GM12872 (cell line): Measurements from ENCODE around the gene GAB1.
A peak's percentile ranks its signal among the peaks of the same experiment; 100 is the strongest.

Experiments
- TF ChIP-seq, protein P1 (sequence below): IDR thresholded peaks from 3 replicates; pipeline ENCODE4 v1.5.1; 2011; ENCODE audit warnings: low read depth, mild to moderate bottlenecking, low read length, moderate library complexity; ENCODE audit not compliant: insufficient read depth

Gene GAB1

DNA sequence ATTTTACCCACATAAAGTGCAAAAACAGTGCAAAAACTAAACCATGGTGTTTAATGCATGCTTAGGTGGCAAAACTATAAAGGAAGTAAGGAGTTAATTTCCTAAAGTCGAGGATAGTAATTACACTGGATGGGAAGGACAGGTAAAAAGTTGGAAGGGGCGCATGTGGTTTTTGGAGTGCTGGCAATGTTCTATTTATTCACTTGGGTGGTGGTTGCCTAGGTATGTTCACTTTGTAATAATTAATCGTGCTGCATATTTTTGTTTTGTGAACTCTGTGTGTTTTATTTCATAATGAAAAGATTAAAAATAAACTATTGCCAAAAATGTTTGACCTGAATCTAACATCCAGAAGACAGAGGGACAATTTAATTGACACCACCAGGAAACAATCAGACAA is 144.7 kb downstream of the GAB1 start:
- TF ChIP-seq, protein P1, sequence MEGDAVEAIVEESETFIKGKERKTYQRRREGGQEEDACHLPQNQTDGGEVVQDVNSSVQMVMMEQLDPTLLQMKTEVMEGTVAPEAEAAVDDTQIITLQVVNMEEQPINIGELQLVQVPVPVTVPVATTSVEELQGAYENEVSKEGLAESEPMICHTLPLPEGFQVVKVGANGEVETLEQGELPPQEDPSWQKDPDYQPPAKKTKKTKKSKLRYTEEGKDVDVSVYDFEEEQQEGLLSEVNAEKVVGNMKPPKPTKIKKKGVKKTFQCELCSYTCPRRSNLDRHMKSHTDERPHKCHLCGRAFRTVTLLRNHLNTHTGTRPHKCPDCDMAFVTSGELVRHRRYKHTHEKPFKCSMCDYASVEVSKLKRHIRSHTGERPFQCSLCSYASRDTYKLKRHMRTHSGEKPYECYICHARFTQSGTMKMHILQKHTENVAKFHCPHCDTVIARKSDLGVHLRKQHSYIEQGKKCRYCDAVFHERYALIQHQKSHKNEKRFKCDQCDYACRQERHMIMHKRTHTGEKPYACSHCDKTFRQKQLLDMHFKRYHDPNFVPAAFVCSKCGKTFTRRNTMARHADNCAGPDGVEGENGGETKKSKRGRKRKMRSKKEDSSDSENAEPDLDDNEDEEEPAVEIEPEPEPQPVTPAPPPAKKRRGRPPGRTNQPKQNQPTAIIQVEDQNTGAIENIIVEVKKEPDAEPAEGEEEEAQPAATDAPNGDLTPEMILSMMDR: no peak

DNA sequence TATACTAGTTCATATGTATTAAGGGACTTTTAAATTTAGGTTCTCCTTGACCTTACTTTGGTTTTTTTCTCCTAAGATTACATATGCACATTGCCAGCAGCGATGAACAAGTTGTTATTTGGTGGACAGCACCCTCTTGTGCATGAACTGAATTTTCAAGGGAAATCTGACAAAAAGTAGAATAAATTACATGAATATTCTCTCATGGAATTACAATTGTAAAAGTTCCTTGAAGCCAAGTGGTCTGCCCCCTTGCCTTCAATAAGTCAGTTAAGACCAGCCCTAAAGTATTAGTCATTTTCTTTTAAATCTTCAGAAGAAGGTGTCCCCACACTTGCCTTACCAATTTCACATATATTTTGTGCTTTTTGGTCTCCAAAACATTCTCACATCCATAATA is 146.2 kb downstream of the GAB1 start:
- TF ChIP-seq, protein P1: peak; percentile 37; the same call in 2 of the 3 replicates

DNA sequence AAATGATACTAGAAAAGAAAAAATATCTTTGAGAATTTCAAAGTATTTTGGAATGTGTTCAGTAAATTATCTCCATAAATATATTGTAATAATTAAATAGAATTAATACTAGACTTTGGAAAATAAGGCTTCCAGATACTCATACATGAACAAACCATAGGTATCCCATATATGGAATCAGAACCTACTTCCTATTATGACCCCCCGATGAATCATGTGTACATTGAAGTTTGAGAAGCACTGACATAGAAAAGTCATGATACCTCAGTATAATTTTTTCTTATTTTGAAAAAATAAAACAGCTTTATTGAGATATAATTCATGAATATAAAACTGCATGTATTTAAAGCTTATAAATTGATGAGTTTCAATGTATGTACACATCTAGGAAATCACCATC is 149.6 kb downstream of the GAB1 start:
- TF ChIP-seq, protein P1: no peak

DNA sequence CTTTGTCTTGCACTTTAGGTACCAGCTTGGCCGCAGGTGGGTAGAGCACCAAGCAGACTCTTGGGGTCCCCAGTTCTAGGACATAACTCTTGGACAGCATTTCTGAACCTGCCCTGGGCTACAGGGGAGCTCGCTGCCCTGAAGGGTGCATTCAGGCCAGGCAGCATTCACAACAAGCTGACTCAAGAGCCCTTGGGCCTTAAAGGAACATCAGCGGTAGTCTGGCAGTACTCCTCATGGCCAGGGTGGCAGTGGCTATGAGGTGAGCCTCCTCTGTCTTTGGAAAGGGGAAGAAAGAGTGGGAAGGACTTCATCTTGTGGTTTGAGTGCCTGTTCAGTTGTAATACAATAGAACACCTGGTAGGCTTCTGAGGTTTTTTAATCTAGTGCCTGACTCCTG is 152.0 kb downstream of the GAB1 start:
- TF ChIP-seq, protein P1: no peak

DNA sequence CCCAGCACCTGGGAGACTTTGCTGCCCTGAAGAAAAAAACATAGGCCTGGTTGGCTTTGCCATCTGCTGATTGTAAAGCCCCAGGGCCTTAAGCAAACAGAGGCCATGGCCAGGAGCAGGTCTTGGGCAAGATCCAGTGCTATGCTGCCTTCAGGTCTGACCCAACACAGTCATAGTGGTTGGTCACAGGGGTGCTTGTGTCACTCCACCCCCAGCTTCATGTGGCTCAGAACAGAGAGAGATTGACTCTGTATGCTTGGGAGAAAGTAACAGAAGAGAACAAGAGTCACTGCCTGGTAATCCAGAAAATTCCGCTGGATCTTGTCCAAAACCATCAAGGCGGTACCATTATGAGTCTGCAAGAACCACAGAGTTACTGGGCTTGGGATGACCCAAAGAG is 152.4 kb downstream of the GAB1 start:
- TF ChIP-seq, protein P1: no peak

DNA sequence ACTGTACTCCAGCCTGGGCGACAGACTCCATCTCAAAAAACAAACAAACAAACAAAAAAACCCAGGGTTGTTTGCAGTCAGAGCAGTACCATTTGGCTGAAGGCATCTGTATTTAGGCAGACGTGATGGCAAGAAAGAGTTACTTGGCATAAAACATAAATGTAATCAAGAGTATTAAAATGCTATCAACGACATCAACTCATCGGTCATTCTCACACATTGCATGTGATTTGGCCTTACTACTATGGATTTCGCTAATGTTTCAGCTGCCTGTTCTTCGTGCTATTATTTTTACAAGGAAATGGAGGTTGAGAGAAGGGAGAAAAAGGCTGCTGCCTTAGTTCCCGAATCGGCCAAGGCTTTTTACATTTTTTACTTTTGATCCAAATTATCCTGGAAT is 161.3 kb downstream of the GAB1 start:
- TF ChIP-seq, protein P1: no peak

DNA sequence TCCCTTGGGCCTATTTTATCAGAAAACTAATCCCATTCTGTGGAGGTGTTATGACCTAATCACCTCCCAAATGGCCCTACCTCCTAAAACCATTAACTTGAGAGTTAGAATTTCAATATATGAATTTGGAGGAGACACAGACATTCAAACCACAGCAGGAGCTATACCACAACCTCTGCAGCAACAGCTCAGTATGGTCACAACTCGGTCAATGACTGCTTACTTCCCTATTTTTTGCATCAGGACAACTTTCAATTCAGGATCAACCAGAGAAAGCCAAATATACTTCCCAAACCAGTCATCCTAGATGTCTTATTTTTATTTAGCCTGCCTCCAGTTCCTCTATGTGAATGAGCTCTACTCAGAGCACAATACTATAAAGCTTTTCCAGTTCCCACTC is 165.6 kb downstream of the GAB1 start:
- TF ChIP-seq, protein P1: no peak

DNA sequence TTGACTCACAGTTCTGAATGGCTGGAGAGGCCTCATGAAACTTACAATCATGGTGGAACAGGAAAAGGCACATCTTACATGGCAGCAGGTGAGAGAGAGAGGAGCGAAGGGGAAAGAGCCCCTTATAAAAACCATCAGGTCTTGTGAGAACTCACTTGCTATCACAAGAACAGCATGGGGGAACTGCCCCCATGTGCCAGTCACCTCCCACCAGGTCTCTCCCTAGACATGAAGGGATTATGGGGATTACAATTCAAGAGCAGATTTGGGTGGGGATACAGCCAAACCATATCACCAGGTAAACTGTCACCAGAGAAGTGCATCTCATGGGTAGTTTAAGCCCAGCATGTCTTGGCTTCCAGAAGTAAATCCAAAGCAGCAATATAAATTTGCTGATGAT is 169.4 kb downstream of the GAB1 start:
- TF ChIP-seq, protein P1: no peak
